HG02884 (cell line): ENCODE measurements around the gene ZFR.
"Not testable (repeated sequence)": the region's sequence is repeated elsewhere in the genome, so short reads cannot be mapped to it uniquely, and the experiment has no call there.

Source experiments
- ATAC-seq: cut with Tn5 transposase; IDR thresholded peaks from one replicate; pipeline ENCODE4 v1.9.1; 2021; ENCODE audit warnings: mild to moderate bottlenecking, moderate library complexity; ENCODE audit not compliant: unreplicated experiment

Gene ZFR

DNA sequence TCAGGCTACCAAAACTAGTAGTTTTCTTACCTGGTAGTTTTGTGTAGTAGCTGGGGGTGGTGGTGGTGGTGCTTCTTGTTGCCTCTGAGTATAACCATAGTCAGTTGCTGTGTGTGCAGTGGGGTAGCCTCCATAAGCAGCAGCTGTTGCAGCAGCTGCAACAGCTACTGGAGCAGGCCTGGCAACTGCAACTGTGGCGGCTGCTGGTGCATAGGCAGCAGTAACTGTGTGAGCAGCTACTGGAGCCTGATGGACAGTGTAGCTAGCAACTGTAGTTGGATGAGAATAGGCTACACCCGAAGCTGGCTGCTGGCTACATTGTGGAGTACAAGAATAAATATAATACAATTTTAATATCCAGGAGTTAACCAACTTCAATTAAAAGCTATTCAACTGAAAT is 24.7 kb downstream of the ZFR start:
- ATAC-seq: no peak

DNA sequence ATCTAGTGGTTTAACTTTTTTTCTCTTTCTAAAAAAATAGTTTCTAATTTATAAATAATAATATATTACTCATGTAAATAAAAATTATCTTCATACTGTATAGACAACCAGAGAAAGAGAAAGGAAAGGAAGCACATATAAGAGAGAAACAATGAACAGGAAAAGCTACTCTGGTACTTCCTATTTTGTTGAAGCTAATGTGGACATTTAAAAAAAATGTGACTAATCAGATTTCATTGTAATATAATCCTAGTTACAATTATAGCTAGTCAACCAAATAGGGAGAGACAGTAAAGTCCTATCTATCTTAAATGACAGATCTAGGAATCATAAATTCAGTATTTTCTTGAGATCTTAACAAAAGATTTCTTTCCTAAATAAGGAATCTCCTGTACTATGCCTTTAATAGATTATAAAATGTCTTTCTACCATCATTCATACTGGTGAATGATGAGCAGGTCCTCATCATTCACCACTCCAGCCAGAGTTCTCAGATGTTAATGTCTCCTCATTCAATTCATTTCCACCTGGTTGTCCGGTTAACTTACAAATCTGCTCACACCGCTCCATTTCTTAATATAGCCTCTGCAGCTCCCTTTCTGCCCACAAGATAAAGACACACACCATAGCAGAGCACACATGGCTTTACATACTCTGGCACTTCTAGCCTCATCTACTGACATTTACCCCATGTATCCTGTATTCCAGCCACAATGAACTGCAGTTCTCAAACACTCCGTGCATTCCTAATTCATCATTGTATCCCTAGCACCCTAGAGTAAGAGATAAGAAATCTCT is 30.9 kb downstream of the ZFR start:
- no peak for ATAC-seq

DNA sequence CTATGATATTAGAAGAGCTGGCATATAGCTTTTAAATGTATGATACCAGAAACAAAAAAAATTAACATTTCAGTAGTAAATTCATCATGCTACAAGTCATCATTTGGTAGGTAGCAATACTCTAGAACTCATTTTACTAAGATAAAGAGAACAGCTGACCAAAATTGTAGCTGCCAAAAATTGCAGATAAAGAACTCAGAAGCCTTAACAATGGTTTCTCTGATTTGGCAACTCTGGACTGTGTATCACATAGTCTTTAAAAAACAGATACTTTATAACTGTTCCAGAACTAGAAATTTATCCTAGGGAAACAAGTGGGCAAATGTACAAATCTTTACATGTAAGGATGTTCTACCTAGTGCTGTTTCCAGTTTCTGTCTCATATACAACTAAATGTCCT is 33.9 kb downstream of the ZFR start:
- ATAC-seq: no peak

DNA sequence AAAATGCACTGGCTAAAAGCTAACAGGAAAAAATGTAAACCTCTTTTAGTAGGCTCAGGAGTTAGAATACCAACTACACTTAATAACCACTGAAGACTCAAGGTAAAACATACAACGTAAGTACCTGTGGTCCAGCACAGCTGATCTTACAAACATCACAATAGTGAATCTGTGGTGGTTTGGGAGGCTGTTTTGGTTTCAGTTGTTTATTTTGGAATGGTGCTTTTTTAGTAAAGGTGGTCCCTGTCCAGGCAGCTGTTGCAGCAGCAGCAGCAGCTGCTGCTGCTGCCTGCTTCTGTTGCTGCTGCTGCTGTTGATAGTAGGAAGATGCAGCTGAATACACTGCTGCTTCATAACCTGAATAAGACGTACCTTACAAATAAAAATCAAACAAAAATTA is 37.9 kb downstream of the ZFR start:
- no peak for ATAC-seq

DNA sequence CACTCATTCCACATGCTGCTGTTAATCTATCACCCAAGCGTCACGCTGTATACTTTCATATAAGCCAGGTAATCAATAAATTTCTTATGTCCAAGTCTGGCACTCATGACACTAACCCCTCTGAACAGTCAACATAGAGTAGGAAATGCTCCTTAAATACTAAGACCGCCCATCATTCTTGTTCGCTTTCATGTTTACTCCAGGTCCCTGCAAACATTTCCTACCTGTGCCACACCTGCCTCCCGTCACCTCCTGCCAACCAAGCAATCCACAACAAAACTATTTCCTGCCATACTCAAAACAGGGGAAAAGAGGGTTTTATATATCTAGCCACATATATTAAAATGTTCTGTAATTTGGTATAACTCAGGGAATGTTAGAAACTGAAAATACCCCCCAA is 39.0 kb downstream of the ZFR start:
- no peak for ATAC-seq

DNA sequence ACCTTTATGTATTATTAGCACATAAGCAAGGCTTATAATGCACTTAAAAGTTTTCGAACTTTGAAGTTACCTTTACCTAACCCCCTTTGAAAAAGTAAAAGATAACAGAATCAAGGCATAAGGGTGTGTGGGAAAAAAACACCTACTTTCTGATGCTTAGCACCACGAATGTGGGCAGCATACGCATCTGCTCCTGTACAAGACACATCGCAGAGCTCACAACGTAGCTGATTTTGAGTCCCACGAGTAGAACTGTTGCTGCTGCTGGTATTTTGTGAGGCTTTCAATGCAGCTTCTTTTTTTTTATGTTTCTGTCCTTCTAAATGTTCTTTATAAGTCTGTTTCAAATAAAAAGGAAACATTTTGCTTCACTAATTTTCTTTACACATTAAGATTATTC is 40.8 kb downstream of the ZFR start:
- no peak for ATAC-seq

DNA sequence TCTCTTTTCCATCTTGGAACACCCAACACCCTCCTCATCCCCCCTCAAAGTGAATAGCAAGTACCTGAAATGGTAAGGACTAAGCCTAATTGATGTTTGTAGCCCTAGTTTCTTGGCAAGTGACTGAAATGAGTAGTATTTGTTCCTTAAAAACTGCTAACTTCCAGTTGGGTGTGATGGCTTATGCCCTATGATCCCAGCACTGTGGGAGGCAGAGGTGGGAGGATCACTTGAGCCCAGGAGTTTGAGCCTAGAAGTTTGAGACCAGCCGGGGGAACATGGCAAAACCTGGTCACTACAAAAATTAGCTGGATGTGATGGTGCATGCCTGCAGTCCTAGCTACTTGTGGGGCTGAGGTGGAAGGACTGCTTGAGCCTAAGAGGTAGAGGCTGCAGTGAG is 44.1 kb downstream of the ZFR start:
- no peak for ATAC-seq

DNA sequence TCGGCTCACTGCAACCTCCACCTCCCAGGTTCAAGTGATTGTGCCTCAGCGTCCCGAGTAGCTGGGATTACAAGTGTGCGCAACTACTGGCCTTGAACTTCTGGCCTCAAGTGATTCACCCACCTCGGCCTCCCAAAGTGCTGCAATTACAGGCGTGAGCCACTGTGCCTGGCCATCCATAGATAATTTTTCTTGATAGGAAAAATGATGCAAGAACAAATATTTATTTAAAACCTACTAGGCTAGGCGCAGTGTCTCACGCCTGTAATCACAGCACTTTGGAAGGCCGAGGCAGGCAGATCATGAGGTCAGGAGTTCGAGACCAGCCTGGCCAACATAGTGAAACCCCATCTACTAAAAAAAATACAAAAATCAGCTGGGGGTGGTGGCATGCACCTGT is 45.8 kb downstream of the ZFR start:
- ATAC-seq: not testable (repeated sequence)

DNA sequence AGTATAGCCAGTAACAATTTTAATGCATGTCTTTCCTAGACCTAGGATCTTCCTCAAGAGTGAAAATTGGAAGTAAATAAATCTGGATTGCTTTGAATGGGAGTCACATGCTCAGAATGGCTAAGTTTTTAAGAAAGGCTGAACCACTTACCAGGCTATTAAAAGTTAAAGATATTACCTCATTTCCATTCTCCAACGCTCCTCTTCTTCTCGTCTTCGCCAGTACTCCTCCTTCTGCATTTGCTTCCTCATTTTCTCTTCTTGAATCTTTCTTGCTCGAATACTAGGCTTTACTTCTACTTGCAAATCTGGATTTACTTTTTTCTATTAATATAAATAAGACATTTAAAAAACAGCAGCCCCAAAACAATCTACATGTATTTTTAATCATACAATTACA is 49.6 kb downstream of the ZFR start:
- ATAC-seq: no peak

DNA sequence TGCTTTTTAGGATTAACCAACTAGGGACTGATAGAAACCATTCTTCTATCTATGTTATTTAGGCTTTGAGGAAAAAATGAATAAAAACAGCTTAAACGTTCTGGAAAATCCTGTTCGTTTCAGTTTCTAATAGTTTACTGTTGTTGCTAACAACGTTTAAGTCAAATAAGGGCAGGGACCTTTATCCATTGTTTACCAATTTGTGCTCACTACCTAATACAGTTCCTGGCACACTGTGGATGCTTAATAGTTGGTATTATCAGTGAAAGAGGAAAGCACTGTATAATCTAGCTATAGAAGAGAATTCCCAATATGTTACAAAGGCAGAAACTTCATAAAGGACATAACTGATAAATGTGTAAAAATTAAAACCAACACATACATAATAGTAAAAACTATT is 52.5 kb downstream of the ZFR start:
- no peak for ATAC-seq

DNA sequence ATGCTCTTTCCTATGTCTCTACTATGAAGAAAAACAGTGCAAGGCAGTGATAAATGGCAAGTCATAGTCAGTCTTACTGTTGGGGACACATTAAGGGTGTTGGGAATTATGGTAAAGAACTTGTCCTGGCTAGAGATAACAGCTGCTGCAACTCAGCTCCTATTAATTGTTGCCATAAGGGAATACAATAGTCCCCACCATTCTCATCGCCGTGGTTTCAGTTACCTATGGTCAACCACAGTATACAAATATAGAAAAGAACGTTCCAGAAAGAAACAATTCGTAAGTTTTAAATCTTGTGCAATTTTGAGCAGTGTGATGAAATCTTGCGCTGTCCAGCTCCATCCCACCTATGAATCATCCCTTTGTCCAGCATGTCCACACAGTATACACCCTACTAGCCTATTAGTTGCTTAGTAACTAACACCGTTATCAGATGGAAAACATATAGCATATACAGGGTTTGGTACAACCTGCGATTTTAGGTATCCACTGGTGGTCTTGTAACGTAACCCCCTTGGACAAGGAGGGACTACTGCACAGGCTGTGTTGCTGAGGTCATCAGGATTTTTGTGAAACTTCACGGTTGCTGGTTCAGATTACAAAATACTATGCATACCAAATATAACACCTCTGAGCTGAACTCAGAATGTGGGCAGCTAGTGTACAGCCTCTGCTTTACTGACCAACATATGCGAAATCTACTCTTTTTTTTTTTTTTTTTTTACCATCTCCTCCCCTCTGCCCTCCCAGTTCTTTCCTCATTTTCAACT is 53.5 kb downstream of the ZFR start:
- no peak for ATAC-seq

DNA sequence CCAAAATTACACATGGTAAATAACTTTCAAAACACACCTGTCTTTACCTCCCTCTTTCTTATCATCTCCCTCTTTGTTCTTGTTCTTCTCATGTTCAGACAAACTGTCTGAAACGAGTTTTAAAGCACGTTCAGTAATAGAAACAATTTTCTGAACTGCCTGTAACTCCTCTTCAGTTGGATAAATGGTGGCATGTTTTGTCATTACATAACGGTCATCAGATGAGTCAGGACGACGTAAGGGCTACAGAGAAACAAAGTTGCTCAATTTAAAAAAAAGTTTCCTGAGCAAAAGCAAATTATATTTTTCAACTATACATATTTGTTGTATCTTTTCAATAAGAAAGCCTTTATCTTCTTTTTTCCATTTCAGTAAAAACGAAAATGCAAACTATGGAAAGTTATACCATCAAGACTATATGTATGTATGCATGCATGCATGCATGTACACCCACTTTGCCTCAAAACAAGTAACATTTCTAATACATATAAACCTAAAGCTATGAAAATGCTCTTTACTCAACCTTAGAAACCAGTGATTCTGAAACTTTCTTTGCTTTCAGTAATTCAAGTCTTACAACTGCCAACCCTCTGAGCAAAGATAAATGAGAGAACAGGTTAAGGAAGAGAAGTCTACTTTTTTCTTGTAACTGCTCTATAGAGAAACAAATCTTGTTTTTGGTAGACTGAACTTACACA is 56.0 kb downstream of the ZFR start:
- ATAC-seq: no peak

DNA sequence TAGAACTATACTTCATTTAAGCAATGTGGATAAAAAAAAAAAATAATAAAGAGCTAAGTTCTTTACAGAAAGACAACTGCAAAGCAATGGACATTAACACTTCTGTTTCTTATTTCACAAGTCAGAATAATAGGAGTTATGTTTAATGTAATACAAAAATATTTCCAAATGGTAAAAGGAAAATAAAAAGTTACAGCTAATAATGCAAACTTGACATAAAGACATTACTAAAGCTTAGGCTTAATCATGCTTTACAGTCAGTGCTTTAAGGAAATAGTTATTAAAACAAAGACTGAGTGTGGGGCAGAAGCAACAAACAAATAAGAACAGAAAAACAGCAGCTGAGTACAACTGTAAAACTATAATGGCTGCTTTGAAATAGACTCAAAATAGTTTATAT is 56.7 kb downstream of the ZFR start:
- ATAC-seq: no peak

DNA sequence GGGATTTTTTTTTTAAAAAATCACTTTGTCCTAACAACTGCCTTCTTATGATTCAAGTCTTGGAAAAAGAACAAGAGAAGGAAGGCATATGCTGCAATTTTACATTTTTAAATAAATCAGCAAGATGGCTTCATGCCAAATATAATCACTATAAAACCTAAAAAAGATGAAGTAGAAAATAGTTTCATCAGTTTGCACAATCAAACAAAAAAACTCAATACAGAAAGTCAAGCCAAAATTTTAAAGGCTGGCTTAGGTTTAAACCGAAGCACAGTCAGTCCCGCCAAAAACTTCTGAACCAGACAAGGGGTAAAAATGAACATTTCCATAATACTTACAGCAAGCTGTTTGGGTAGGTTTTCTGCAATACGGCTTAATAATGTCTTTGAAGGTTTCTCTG is 57.3 kb downstream of the ZFR start:
- ATAC-seq: no peak

DNA sequence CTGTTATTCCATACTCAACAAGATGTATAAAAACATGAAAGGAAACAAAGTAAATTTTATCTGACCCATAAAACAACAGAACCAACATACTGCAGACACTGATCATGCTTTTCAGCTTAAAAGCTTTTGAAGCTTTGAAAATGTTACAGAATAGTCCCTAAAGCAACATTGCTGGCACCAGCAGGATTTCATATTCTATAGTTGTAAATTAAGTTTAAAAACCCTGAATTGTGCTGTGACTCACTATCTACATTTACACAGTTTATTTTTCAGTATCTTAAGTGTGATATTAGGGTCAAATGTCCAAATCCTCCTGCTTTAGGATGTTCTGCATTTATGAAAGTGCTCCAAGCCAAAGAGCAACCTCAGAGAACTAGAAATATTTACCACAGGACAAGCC is 59.9 kb downstream of the ZFR start:
- no peak for ATAC-seq

DNA sequence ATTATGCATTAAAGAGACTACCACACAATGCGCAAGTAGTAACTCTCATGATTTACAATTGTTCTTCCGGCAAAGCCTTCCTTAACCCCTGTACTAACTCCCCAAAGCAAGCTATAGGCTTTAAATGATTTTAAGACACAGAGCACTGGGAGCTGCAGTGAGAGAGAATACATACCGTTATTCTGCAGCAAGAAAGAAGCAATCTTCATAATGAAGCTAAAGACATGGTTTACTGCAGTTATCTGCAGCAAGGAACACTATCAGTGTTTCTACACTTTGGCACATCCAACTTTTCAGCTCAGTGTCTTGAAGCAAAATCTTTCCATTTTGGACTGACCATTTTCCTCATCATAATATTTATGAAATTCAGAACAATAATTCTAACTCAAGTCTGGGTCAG is 61.0 kb downstream of the ZFR start:
- no peak for ATAC-seq

DNA sequence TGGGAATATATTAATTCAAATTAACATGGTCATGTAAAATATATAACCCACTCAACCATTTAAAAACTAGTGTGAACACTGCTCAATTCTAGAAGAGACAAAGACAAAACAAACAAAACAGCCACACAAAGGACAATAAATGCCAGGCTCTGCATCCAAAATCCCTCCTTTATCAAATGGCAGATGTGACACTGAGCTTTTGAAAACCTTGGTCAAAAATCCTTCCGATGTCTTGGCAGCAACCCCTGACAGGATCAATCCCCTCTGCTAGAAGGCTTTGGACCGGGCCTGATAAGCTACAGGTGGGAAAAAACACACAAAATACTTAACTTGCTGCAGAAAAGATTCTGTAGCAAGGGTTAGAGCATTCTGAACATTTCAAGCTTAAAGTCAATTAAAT is 61.5 kb downstream of the ZFR start:
- ATAC-seq: no peak

DNA sequence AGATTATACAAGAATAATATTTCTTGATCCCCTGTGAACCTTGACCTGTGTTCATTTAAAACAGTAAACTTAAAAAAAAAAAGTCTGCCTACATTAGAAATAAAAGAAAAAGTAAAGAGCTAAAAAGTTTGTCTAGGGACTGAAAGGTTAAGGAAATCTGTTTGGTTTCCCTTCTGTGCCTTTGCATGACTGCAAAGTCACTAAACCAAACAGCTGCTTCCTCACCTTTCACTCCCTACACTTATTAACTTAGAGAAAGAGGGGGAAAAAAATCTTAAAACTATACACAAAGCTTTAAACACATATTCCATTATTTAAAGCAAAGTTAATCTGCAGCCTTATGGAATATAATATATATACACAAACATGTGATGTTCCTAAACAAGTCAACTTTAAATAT is 65.1 kb downstream of the ZFR start:
- no peak for ATAC-seq

DNA sequence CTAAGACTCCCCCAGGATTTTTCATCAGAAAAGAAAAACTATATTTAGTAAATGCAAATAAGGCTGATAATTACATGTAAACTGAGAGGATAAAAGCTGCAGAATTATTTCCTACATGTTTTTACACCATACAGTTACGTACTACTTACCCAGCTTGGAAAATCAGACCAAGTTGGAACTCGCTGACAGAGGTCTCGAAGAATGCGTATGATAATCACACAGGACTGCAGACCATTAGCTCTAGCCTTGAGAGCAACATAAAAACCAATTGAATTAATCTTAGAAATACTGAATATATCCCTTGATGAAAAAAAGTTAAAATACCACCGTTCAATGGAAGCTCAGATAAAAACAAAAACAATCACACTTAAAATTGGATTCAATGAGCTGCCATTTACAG is 65.6 kb downstream of the ZFR start:
- ATAC-seq: no peak

DNA sequence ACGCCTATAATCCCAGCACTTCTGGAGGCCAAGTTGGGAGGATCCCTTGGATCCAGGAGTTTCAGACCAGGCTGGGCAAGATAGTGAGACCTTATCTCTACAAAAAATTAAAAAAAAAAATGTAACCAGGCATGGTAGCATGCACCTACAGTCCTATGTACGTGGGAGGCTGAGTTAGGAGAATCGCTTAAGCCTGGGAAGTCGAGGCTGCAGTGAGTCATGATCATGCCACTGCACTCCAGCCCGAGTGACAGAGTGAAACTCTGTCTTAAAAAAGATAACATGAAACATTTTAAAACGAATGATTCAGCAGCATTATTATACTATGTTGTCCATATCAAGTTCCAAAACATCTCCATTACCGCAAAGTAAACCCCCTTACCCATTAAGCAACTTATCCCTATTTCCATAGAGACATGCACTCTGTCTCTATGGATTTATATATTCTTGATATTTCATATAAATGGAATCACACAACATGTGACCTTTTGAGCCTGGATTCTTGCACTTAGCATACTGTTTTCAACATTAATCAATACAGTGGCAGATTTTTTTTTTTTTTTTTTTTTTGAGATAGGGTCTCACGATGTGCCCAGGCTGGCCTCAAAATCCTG is 74.9 kb downstream of the ZFR start:
- ATAC-seq: no peak

DNA sequence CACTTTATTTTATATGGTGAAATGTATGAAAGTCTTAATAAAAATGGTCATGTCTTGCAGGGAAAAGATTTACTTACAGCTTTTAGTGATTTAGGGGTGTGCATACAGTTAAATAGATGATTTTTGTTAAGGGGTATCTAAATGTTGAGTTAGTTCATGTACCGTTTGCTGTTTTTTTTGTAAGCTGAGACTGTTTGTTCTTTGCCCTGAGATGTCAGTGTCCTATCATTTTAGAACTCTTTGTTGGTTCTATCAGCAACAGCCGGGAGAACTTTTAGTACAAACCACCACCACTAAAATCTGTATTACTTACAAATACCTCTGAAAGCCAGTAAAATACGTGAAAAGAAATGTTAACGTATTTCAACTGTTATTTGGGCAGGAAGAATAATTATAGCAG is 75.5 kb downstream of the ZFR start:
- ATAC-seq: no peak

DNA sequence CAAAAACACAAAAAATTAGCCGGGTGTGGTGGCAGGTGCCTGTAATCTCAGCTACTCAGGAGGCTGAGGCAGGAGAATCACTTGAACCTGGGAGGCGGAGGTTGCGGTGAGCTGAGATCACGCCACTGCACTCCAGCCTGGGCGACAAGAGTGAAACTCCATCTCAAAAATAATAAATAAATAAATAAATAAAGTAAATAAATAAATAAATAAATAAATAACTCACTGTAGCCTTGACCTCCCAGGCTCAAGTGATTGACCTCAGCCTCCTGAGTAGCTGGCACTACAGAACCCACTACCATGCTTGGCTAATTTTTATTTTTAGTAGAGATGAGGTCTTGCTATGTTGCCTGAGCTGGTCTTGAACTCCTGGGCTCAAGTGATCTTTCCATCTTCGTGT is 77.3 kb downstream of the ZFR start:
- not testable (repeated sequence) for ATAC-seq
